ENCODE data around the gene MMP8.

- no peak for TF ChIP-seq CTCF (IDR thresholded peaks at IDR 0.05; ENCODE audit: low read length)
- no peak for TF ChIP-seq EZH2 (IDR thresholded peaks at IDR 0.05; ENCODE audit: borderline replicate concordance, low read length)
Measured at GRCh38 chr11:102676084-102676483, 48.7 kb downstream of the MMP8 start.
